Ishikawa (cell line): ENCODE results near the gene SETD7.

Experiments
- CREB1 ChIP-seq: IDR thresholded peaks from 2 replicates; pipeline ENCODE4 v1.6.1; 2012; ENCODE audit warnings: low read depth
- YY1 ChIP-seq: IDR thresholded peaks from 2 replicates; pipeline ENCODE4 v1.6.1; 2012; ENCODE audit warnings: low read depth

GRCh38 chr4:139537292-139537691 lies 18.7 kb downstream of the SETD7 start:
- TF ChIP-seq CREB1: no peak
- no peak for TF ChIP-seq YY1
